ENCODE data around the gene XPR1. TPM values are rescaled to one million over a fixed set of nuclear protein-coding genes. Genes with fewer than 3 reads are reported as not detected.

Gene XPR1
- total RNA-seq, 1 donor from 2014 or later = 46.7 TPM

DNA sequence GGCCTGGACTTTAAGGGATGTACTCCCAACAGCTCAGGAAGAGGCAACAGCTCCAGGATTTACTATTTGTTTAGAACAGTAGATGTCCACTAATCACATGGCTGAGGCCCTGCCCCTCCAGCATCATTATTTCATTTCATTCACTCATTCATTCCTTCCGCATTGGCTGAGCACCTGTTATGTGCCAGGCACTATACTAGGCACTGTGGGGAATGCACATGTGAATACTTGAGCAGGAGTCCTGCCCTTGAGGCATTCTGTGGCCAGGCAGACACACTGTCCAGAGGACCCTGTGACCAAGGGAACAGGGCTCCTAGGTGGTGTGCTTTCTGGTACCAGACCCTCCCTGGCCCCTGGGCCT is 305.2 kb downstream of the XPR1 start:
- TF ChIP-seq, protein P1, sequence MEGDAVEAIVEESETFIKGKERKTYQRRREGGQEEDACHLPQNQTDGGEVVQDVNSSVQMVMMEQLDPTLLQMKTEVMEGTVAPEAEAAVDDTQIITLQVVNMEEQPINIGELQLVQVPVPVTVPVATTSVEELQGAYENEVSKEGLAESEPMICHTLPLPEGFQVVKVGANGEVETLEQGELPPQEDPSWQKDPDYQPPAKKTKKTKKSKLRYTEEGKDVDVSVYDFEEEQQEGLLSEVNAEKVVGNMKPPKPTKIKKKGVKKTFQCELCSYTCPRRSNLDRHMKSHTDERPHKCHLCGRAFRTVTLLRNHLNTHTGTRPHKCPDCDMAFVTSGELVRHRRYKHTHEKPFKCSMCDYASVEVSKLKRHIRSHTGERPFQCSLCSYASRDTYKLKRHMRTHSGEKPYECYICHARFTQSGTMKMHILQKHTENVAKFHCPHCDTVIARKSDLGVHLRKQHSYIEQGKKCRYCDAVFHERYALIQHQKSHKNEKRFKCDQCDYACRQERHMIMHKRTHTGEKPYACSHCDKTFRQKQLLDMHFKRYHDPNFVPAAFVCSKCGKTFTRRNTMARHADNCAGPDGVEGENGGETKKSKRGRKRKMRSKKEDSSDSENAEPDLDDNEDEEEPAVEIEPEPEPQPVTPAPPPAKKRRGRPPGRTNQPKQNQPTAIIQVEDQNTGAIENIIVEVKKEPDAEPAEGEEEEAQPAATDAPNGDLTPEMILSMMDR (conservative IDR thresholded peaks at IDR 0.05) = no peak
- no peaks in the 10 kb centered on the region for H3K27me3 Mint-ChIP-seq (ENCODE audit: low read depth)
- no peak for DNase-seq (ENCODE audit: low read depth, low spot score)
- no peaks in the 10 kb centered on the region for H3K9me3 Mint-ChIP-seq
- peaks cover 12% of the 10 kb centered on the region for H3K4me1 Mint-ChIP-seq
- no peaks in the 10 kb centered on the region for H3K36me3 Mint-ChIP-seq (ENCODE audit: low read depth)
- H3K4me3 Mint-ChIP-seq = no peak overlapping the region
- no peak overlapping the region for H3K27ac Mint-ChIP-seq (ENCODE audit: unreplicated experiment)

DNA sequence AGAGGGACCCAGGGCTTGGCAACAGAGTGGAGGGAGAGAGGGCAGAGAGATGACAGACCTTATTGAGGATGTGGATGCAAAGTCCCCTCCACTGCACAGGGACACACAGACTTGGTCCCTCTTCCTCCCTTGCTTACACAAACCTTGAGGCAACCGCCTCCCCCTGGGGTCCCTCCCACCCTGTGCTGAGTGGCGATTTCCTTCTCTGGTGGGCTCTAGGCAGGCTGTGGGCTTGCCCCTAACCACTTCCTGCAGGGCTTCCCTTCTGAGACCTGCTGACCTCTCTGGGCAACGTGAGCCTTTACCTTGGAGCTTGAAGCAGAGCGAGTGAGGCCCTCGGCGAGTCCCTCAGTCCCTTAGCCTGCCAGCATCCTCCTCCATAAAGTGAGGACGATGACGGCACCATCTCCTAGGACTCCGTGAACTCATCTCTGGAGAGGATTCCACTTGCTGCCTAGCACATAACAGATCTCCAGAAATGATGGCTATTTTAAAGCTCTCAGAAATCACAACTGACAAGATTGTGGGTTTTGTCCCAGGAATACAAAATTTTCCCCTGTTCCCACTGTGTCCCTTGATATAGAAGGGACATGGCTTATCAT is 305.9 kb downstream of the XPR1 start:
- Mint-ChIP-seq H3K27ac (ENCODE audit: unreplicated experiment) (no peak overlapping the region), H3K4me3 (no peak overlapping the region), H3K4me1 (peaks cover 11% of the 10 kb centered on the region), H3K9me3 (no peaks in the 10 kb centered on the region), H3K27me3 (ENCODE audit: low read depth) (no peaks in the 10 kb centered on the region), H3K36me3 (ENCODE audit: low read depth) (no peaks in the 10 kb centered on the region)
- DNase-seq (ENCODE audit: low read depth, low spot score) = no peak
- TF ChIP-seq, protein P1 (conservative IDR thresholded peaks at IDR 0.05) = no peak

DNA sequence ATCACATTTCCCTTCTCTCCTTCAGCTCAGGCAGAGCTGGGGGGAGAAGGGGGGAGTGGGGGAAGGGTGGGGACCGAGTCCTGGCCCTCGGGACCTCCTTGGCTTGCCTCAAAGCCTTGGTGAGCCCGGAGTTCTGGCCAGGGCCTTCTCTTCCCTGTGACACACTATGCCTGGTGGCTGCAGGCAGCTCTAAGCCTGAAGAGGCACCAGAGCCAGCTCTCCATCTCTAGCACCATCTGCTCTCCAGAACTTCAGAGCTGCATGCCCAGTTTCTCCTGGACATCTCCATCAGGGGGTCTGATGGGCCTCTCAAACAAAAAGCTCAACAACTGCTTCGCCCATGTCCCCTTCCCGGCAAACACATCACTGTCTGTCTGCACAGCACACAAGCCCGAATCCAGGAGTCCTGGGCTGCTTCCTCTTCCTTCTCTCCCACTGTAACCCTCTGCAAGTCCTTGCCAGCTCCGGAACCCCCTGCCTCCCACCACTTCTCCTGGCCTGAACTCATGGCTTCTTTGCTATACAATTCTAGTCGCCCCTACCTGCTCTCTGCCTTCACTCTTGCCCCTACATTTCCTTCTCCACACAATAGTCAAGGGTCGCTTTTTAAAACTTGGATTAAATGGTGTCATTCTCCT is 307.4 kb downstream of the XPR1 start:
- H3K9me3 Mint-ChIP-seq = no peaks in the 10 kb centered on the region
- H3K27ac Mint-ChIP-seq (ENCODE audit: unreplicated experiment) = no peak overlapping the region
- H3K4me3 Mint-ChIP-seq = peak overlapping the region; percentile 33
- TF ChIP-seq, protein P1 (conservative IDR thresholded peaks at IDR 0.05) = no peak
- H3K4me1 Mint-ChIP-seq = peaks cover 4% of the 10 kb centered on the region
- H3K36me3 Mint-ChIP-seq (ENCODE audit: low read depth) = no peaks in the 10 kb centered on the region
- no peaks in the 10 kb centered on the region for H3K27me3 Mint-ChIP-seq (ENCODE audit: low read depth)
- DNase-seq (ENCODE audit: low read depth, low spot score) = no peak

DNA sequence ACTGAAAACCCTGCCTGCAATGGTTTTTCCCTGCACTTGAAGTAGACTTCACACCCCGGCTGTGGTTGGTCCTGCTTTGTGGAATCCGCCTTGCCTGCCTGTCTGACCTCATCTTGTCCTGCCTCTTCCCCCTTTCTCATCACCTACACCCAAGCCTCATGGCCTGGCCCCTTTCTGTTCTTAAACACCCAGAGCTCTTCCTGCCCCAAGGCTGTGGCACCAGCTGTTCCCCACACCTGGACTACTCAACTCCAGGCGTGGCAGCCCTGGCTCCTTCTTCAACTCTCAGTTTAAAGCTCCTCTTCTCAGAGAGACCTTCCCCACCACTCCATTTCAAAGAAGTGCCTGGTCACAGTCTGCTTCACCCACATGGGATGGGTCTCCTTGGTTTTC is 307.9 kb downstream of the XPR1 start:
- no peaks in the 10 kb centered on the region for H3K27me3 Mint-ChIP-seq (ENCODE audit: low read depth)
- no peaks in the 10 kb centered on the region for H3K9me3 Mint-ChIP-seq
- no peaks in the 10 kb centered on the region for H3K36me3 Mint-ChIP-seq (ENCODE audit: low read depth)
- H3K27ac Mint-ChIP-seq (ENCODE audit: unreplicated experiment) = no peak overlapping the region
- peak overlapping the region; percentile 33 for H3K4me3 Mint-ChIP-seq
- no peak for DNase-seq (ENCODE audit: low read depth, low spot score)
- H3K4me1 Mint-ChIP-seq = peaks cover under 1% of the 10 kb centered on the region
- TF ChIP-seq, protein P1 (conservative IDR thresholded peaks at IDR 0.05) = no peak

Other genes starting within 250 kb of the XPR1 start
- 56.4 and 59.1 TPM in 2 replicates for gene ACBD6, start 129.4 kb upstream of the XPR1 start, total RNA-seq
- not detected in 2 replicates for gene OVAAL, start 73.1 kb upstream of the XPR1 start, total RNA-seq

Data from neural crest cell (in vitro differentiated cells).